GM10266 (cell line): ENCODE data around the gene MUC20.
"Not testable (repeated sequence)": the region's sequence is repeated elsewhere in the genome, so short reads cannot be mapped to it uniquely, and the experiment has no call there.

Source experiments
- DNase-seq: peaks from one replicate; pipeline ENCODE4 v3.0.0; 2012; ENCODE audit errors: extremely low spot score
- TF ChIP-seq, protein P1 (sequence below): IDR thresholded peaks from 2 replicates; pipeline ENCODE4 v1.5.1; 2012; ENCODE audit warnings: mild to moderate bottlenecking, low read depth; ENCODE audit not compliant: control insufficient read depth, insufficient read depth; ENCODE audit errors: missing control alignments

Gene MUC20

DNA sequence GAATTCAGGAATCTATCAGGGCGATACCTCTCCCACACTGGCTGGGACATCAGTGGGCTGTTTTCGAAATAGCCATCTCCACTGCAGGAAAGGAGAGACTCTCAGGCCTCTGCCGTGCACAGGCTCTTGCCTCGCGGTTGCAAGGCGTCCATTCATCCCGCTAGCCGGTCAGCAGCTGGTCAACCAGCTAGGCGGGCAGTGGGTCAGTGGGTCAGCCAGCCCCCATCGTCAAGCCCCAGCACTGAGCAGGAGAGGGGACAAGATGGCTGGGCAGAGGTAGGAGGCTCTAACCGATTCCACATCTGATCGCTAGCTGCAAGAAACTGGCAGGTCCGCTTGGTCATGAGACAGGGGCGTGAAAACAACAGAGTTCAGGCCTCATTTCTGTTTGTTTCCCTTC lies 45.9 kb downstream of the MUC20 start:
- no peak for DNase-seq
- TF ChIP-seq, protein P1, sequence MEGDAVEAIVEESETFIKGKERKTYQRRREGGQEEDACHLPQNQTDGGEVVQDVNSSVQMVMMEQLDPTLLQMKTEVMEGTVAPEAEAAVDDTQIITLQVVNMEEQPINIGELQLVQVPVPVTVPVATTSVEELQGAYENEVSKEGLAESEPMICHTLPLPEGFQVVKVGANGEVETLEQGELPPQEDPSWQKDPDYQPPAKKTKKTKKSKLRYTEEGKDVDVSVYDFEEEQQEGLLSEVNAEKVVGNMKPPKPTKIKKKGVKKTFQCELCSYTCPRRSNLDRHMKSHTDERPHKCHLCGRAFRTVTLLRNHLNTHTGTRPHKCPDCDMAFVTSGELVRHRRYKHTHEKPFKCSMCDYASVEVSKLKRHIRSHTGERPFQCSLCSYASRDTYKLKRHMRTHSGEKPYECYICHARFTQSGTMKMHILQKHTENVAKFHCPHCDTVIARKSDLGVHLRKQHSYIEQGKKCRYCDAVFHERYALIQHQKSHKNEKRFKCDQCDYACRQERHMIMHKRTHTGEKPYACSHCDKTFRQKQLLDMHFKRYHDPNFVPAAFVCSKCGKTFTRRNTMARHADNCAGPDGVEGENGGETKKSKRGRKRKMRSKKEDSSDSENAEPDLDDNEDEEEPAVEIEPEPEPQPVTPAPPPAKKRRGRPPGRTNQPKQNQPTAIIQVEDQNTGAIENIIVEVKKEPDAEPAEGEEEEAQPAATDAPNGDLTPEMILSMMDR = no peak

DNA sequence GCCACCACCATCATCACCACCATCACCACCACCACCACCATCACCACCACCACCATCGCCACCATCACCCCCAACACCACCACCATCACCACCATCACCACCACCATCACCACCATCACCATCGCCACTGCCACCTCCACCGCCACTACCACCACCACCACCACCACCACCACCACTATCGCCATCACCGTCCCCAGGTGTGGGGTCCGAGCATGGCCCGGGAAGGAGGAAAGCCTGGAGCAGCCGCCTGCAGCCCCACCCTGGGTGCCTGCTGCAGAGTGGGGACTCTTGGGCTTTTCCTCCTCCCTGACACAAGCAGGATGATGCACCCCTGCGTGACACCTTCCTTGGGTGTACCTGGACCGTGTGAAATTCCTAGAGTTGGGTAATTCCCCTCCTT lies 47.0 kb downstream of the MUC20 start:
- DNase-seq = no peak
- TF ChIP-seq, protein P1 = no peak

DNA sequence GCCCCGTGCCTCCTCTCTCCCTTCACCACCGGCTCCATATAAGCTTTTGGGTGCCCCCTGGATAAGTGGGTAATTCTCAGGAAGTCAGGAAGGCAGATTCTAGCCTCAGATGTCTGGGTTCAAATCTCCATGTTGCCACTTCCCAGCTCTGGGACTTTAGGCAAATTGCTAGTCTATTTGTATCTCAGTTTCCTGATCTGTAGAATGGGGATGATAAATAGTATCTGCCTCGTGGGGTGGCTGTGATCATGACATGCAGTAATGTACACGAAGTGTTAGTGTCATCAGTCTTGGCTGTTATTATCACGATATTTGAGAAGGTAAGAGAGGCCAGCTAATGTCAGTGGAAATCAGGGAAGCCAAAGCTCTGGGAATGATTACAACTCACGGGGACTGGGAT lies 47.6 kb downstream of the MUC20 start:
- TF ChIP-seq, protein P1 = no peak
- no peak for DNase-seq

DNA sequence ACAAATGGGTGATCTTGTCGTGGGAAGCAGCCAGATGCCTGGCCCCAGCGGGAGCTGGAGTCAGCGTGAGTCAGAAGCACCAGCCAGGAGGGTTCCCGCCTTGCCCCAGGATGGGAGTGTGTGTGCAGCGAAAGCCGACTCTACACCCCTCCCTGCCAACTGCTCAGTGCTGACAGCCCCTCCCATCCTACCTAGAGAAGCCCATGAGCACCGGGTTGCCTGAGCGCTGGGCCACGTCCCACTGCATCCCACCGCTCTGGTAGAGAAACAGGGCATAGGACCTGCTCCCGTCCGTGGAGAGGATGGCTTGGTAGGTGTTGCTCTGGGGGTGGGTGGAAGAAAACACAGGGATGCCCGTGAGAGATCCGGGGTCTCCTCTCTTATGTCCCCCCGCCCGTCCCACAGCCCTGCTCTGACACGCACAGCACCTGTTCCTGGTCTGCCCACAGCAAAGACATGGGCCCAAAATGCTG lies 48.1 kb downstream of the MUC20 start:
- DNase-seq = no peak
- TF ChIP-seq, protein P1 = no peak

DNA sequence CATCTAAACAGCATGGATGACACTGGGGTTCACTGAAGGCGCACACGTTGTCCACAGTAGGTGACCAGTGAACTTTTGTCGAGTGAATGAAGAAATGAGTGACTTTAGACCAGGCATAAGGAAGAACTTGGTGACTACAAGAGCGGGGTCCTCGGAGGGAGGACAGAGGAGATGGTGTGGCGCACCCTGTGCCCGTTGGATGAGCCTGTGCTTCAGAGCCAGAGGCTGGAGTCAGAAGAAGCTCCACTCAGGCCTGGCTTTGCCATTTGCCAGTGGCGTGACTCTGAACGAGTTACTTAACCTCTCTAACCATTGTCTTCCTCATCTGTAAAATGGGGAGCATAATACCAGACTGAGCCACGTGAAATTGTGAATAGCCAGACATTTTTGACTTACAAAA lies 48.8 kb downstream of the MUC20 start:
- no peak for DNase-seq
- TF ChIP-seq, protein P1 = no peak

DNA sequence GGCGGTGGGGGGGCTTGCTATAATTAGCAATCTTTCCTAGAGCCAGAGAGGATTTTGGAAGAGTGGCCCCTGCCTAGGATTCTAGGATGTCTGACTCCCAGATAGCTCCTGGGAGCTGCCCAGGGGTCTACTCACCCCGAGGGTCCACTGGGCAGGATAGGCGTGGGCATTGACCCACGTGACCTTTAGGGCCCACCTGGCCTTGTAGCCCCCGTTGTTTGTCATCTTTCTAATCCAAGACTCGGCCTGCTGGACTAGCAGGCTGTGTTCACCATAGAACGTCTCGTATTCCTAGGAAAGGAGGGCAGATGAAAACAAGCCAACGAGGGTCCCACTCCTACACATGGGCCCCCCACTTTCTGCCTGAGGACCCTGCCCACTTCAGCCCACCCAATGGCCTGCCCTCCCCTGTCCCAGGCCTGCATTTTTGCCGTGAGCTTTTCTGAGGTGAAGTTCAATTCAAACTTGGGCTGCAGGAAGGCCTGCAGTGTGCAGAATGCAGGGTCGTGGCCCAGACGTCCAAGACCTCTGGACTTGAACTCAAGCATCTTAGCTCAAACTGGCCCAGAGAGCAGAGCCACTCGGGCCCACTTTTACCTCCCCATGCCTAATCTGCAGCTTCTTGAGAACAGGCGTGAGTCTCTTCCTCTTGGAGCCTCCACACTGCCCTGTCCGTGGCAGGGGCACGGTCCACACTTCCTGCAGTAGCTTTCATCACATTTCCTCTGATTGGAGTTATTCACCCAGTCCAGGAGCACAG lies 49.5 kb downstream of the MUC20 start:
- TF ChIP-seq, protein P1 = no peak
- no peak for DNase-seq

DNA sequence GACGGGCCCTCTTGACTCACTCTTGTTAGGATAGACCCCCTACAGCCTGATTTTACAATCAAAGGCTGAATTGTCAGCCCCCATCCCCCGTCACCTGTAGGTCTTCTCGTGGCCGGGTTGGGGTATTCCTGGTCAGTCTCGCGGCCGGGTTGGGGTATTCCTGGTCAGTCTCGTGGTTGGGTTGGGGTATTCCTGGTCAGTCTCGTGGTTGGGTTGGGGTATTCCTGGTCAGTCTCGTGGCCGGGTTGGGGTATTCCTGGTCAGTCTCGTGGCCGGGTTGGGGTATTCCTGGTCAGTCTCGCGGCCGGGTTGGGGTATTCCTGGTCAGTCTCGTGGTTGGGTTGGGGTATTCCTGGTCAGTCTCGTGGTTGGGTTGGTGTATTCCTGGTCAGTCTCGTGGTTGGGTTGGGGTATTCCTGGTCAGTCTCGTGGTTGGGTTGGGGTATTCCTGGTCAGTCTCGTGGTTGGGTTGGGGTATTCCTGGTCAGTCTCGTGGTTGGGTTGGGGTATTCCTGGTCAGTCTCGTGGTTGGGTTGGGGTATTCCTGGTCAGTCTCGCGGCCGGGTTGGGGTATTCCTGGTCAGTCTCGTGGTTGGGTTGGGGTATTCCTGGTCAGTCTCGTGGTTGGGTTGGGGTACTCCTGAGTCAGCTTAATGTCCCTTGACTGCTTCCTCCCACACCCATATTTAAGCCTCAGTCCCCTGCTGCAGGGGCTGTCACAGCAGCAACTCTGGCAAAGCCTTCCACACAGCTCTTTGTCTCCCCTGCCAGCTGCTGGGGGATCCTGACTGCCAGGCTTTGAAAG lies 50.3 kb downstream of the MUC20 start:
- not testable (repeated sequence) for DNase-seq
